Measurements from ENCODE around the gene MAPK8IP1. TPM values are rescaled to one million over a fixed set of nuclear protein-coding genes. Genes with fewer than 3 reads are reported as not detected.

The MAPK8IP1 gene
- total RNA-seq, 1 donor from 2014 or later = 13.2 TPM

DNA sequence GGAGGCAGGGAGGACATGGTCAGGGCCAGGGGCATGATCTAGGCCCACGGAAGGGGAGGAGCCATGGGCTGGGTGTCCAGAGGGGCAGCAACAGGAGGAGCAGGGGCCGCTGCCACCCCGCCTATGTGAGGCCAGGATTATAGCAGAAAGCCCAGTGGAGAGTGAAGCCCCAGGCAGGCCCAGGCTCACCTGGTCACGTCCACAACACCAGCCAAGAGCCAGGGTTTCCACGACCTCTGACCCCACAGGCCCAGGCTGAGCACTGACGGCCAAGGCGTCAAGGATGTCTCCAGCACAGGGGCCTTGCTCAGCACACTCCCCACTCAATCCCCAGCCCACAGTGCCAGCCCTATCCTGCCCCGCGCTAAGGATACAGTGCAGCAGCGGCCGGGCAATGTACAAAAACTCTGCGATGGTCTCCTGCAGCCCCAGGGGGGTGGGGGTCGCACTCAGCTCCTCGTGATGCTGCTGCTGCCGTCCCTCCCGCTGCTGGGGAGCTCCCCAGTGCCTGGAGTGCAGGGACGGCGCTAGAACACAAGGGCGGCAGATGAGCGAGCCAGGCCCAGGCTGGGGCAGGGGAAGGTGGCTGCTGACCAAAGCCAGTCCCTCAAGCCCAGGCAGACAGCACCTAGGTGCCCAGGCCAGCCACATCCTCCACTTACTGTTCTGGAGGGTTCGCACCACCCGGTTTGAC is 28.6 kb downstream of the MAPK8IP1 start:
- H3K27me3 ChIP-seq (ENCODE audit: control insufficient read depth, insufficient read depth, low read length) = no peaks in the 10 kb centered on the region
- H3K4me3 ChIP-seq (ENCODE audit: low read depth, low read length) = no peak overlapping the region
- H3K36me3 ChIP-seq (ENCODE audit: control insufficient read depth, insufficient read depth, low read length) = peaks cover 2% of the 10 kb centered on the region
- no peak for TF ChIP-seq CTCF (IDR thresholded peaks at IDR 0.05; ENCODE audit: insufficient read depth, low read length, poor library complexity, severe bottlenecking)
- no peak for DNase-seq (ENCODE audit: low read depth)

- no peak for TF ChIP-seq CTCF (IDR thresholded peaks at IDR 0.05; ENCODE audit: insufficient read depth, low read length, poor library complexity, severe bottlenecking)
- peaks cover 3% of the 10 kb centered on the region for H3K27me3 ChIP-seq (ENCODE audit: control insufficient read depth, insufficient read depth, low read length)
- H3K36me3 ChIP-seq (ENCODE audit: control insufficient read depth, insufficient read depth, low read length) = peaks cover 2% of the 10 kb centered on the region
- no peak for DNase-seq (ENCODE audit: low read depth)
- no peak overlapping the region for H3K4me3 ChIP-seq (ENCODE audit: low read depth, low read length)
Observed at GRCh38 chr11:45915446-45915845, 30.0 kb downstream of the MAPK8IP1 start.

- TF ChIP-seq CTCF (IDR thresholded peaks at IDR 0.05; ENCODE audit: insufficient read depth, low read length, poor library complexity, severe bottlenecking) = no peak
- peaks cover 2% of the 10 kb centered on the region for H3K36me3 ChIP-seq (ENCODE audit: control insufficient read depth, insufficient read depth, low read length)
- DNase-seq (ENCODE audit: low read depth) = no peak
- peak overlapping the region; percentile 93 for H3K4me3 ChIP-seq (ENCODE audit: low read depth, low read length)
- H3K27me3 ChIP-seq (ENCODE audit: control insufficient read depth, insufficient read depth, low read length) = peaks cover 15% of the 10 kb centered on the region
Observed at GRCh38 chr11:45917286-45917622, 31.8 kb downstream of the MAPK8IP1 start.

- Histone ChIP-seq H3K36me3 (ENCODE audit: control insufficient read depth, insufficient read depth, low read length) (peaks cover 2% of the 10 kb centered on the region), H3K4me3 (ENCODE audit: low read depth, low read length) (peak within 1 kb of the TSS; percentile 93), H3K27me3 (ENCODE audit: control insufficient read depth, insufficient read depth, low read length) (peaks cover 20% of the 10 kb centered on the region)
- DNase-seq (ENCODE audit: low read depth) = peak; percentile 98
- TF ChIP-seq CTCF (IDR thresholded peaks at IDR 0.05; ENCODE audit: insufficient read depth, low read length, poor library complexity, severe bottlenecking) = no peak
Observed at GRCh38 chr11:45917623-45918330, 32.3 kb downstream of the MAPK8IP1 start, which contains the start of gene PEX16. Gene PEX16 (minus strand): TSS chr11:45917877. CDS start chr11:45917811, 66 bp downstream.

DNA sequence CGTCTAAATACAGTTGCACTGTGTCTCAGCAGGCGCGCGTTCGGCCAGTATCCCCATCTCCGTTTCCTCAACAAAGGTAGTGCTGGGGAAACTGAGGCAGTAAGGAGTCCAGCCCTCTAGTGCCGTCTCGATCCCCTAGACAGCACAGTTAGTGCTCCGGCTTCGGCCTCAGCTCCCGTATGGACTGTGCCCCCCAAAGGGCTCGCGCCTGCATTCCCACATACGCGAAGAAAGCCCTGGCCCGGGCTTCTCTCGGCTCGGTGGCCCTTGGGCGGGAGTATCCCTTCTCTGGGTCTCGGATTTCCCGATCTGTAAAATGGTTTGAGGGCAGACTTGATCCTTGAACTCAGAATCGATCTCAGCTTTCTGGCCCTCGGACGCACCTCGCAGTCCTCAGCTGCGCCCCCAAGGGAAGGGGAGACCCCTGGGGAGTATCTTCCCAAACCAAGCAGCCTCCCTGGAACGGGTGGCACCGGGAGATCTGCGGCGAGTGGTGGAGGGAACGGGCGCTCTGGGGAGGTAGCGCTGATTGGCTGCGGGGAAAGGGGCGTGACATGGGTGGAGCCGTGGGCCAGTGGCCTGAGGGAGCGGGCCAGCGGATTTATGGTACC is 33.0 kb downstream of the MAPK8IP1 start:
- Histone ChIP-seq H3K27me3 (ENCODE audit: control insufficient read depth, insufficient read depth, low read length) (peaks cover 27% of the 10 kb centered on the region), H3K36me3 (ENCODE audit: control insufficient read depth, insufficient read depth, low read length) (peaks cover 2% of the 10 kb centered on the region), H3K4me3 (ENCODE audit: low read depth, low read length) (peak overlapping the region; percentile 93)
- no peak for TF ChIP-seq CTCF (IDR thresholded peaks at IDR 0.05; ENCODE audit: insufficient read depth, low read length, poor library complexity, severe bottlenecking)
- peak; percentile 37 for DNase-seq (ENCODE audit: low read depth)
